SH-SY5Y (cell line): ENCODE results near the gene AKR1E2.

Experiments
- GATA2 ChIP-seq: IDR thresholded peaks from 2 replicates; pipeline ENCODE4 v1.6.1; 2011; ENCODE audit warnings: mild to moderate bottlenecking, low read depth, low read length
- GATA3 ChIP-seq: IDR thresholded peaks from 2 replicates; pipeline ENCODE4 v1.6.1; 2011; ENCODE audit warnings: low read depth, mild to moderate bottlenecking, low read length, moderate library complexity

The AKR1E2 gene

DNA sequence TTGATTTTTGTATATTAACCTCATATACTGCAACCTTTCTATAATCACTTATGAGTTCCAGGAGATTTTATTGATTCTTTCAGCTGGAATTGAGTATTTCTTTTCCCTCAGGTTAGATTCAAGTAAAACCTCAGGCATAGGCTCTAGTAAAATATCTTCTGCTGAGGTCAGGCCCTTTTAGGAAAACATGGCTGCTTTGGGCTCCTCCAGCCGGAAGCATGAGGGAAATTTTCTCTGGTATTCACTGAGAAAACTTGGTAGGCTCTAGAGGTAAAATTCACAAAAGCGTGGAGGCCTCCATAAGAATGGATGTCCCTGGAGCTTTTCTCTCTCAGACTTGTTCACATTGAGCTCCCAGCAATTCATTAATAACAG lies 56.7 kb downstream of the AKR1E2 start:
- TF ChIP-seq GATA3 (no peak), GATA2 (no peak)

GRCh38 chr10:4883079-4883739 lies 57.2 kb downstream of the AKR1E2 start:
- TF ChIP-seq GATA2 = no peak
- TF ChIP-seq GATA3 = no peak

GRCh38 chr10:4885162-4885561 lies 59.2 kb downstream of the AKR1E2 start:
- TF ChIP-seq GATA2 (no peak), GATA3 (no peak)

- no peak for TF ChIP-seq GATA3
- TF ChIP-seq GATA2 = no peak
Measured at GRCh38 chr10:4887501-4887900, 61.5 kb downstream of the AKR1E2 start.

GRCh38 chr10:4888236-4888635 lies 62.2 kb downstream of the AKR1E2 start:
- TF ChIP-seq GATA3 = no peak
- no peak for TF ChIP-seq GATA2

DNA sequence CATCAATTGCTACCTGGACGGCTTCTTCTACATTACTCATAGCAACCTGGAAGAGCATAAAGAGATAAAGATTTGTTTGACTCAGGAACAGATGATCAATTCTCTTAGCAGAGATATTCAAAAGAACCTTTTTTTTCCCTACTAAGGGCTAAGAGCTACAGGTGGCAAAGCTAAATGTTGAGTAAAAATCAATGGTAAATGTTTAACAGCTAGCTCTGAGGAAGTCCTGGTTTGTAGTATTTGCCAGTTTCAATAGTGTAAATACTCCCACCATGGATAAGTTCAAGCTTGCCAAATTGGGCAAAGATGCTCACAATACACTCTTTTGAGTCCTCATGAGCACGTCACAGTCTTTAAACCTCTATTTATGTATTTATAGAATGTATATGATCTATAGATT lies 64.0 kb downstream of the AKR1E2 start:
- no peak for TF ChIP-seq GATA3
- no peak for TF ChIP-seq GATA2

GRCh38 chr10:4892681-4893080 lies 66.7 kb downstream of the AKR1E2 start:
- TF ChIP-seq GATA3 = no peak
- no peak for TF ChIP-seq GATA2

- no peak for TF ChIP-seq GATA3
- no peak for TF ChIP-seq GATA2
Measured at GRCh38 chr10:4894335-4894734, 68.3 kb downstream of the AKR1E2 start.
